MM.1S (cell line): Measurements from ENCODE around the gene XYLT2.

Source experiments
- DNase-seq: peaks from one replicate; pipeline ENCODE4 v3.0.0-alpha.2; 2015
- H2AFZ ChIP-seq: fragments of 300-600 bp; sonication (generic); 2 replicates; pipeline ENCODE4 v1.6.0; 2016; ENCODE audit warnings: antibody characterized with exemption, low read length
- H3F3A ChIP-seq: fragments of 300-600 bp; sonication (generic); 2 replicates; pipeline ENCODE4 v1.6.1; 2016; ENCODE audit warnings: mild to moderate bottlenecking, antibody characterized with exemption, low read length, moderate library complexity, mixed read lengths; ENCODE audit not compliant: insufficient read depth
- H3K27ac ChIP-seq: fragments of 300-600 bp; sonication (generic); 2 replicates; pipeline ENCODE4 v1.5.1; 2016; ENCODE audit warnings: mild to moderate bottlenecking, low read length
- H3K27me3 ChIP-seq: fragments of 300-600 bp; sonication (generic); replicated peaks from 2 replicates; pipeline ENCODE4 v1.6.0; 2016; ENCODE audit warnings: low read length; ENCODE audit not compliant: insufficient read depth
- H3K36me3 ChIP-seq: fragments of 300-600 bp; sonication (generic); replicated peaks from 2 replicates; pipeline ENCODE4 v1.6.1; 2016; ENCODE audit warnings: mild to moderate bottlenecking, low read length, mixed read lengths; ENCODE audit not compliant: insufficient read depth
- H3K4me1 ChIP-seq: fragments of 300-600 bp; sonication (generic); 2 replicates; pipeline ENCODE4 v1.6.1; 2016; ENCODE audit warnings: low read length, mixed read lengths
- H3K4me2 ChIP-seq: fragments of 300-600 bp; sonication (generic); 2 replicates; pipeline ENCODE4 v1.6.0; 2016; ENCODE audit warnings: low read depth, low read length
- H3K4me3 ChIP-seq: fragments of 300-600 bp; sonication (generic); 2 replicates; pipeline ENCODE4 v1.5.1; 2016; ENCODE audit warnings: low read length, mixed read lengths
- H3K79me2 ChIP-seq: fragments of 300-600 bp; sonication (generic); 2 replicates; pipeline ENCODE4 v1.6.1; 2016; ENCODE audit warnings: mixed run types, low read length, mixed read lengths
- H3K9ac ChIP-seq: fragments of 300-600 bp; sonication (generic); 2 replicates; pipeline ENCODE4 v1.6.1; 2016; ENCODE audit warnings: low read length, mixed read lengths
- H3K9me2 ChIP-seq: fragments of 300-600 bp; sonication (generic); replicated peaks from 2 replicates; pipeline ENCODE4 v1.6.1; 2016; ENCODE audit warnings: mild to moderate bottlenecking, low read length, mixed read lengths; ENCODE audit not compliant: insufficient read depth
- H3K9me3 ChIP-seq: fragments of 300-600 bp; sonication (generic); replicated peaks from 2 replicates; pipeline ENCODE4 v1.6.1; 2016; ENCODE audit warnings: mild to moderate bottlenecking, low read length, mixed read lengths; ENCODE audit not compliant: insufficient read depth
- H4K20me1 ChIP-seq: fragments of 300-600 bp; sonication (generic); 2 replicates; pipeline ENCODE4 v1.6.1; 2016; ENCODE audit warnings: mild to moderate bottlenecking, low read length, moderate library complexity, mixed read lengths; ENCODE audit not compliant: insufficient read depth
- CTCF ChIP-seq: fragments of 300-600 bp; sonication (generic); IDR thresholded peaks from 2 replicates; pipeline ENCODE4 v1.5.1; 2016; ENCODE audit warnings: antibody characterized with exemption, low read length, mixed read lengths
- EZH2 ChIP-seq: fragments of 300-600 bp; sonication (generic); optimal IDR thresholded peaks from 2 replicates; pipeline ENCODE3; 2017; ENCODE audit warnings: low read depth, mild to moderate bottlenecking, antibody characterized with exemption, low read length, mixed read lengths
- EZH2phosphoT487 ChIP-seq: fragments of 300-600 bp; sonication (generic); IDR thresholded peaks from 2 replicates; pipeline ENCODE4 v1.6.1; 2018; ENCODE audit warnings: antibody characterized with exemption, low read length

XYLT2 gene

GRCh38 chr17:50380369-50381259 is 34.7 kb downstream of the XYLT2 start:
- H3K4me2 ChIP-seq = no peak overlapping the region
- H3F3A ChIP-seq = no peaks in the 10 kb centered on the region; the same call in 1 of the 2 replicates
- DNase-seq = no peak
- no peak overlapping the region for H3K4me3 ChIP-seq
- H3K9me2 ChIP-seq = no peaks in the 10 kb centered on the region
- H3K27me3 ChIP-seq = no peaks in the 10 kb centered on the region
- peaks cover 13% of the 10 kb centered on the region; the same call in 1 of the 2 replicates for H3K36me3 ChIP-seq
- no peaks in the 10 kb centered on the region for H3K9me3 ChIP-seq
- TF ChIP-seq EZH2phosphoT487 (no peak), EZH2 (no peak), CTCF (no peak)
- no peaks in the 10 kb centered on the region for H3K79me2 ChIP-seq
- no peaks in the 10 kb centered on the region for H4K20me1 ChIP-seq
- H3K27ac ChIP-seq = no peak overlapping the region
- H2AFZ ChIP-seq = no peak overlapping the region
- H3K9ac ChIP-seq = no peak overlapping the region
- no peaks in the 10 kb centered on the region for H3K4me1 ChIP-seq

- Histone ChIP-seq H3K9me3 (no peaks in the 10 kb centered on the region), H3F3A (no peaks in the 10 kb centered on the region; the same call in 1 of the 2 replicates), H3K9ac (no peak overlapping the region), H4K20me1 (no peaks in the 10 kb centered on the region), H3K79me2 (peaks cover under 1% of the 10 kb centered on the region; the same call in 1 of the 2 replicates), H3K27ac (no peak overlapping the region), H3K9me2 (no peaks in the 10 kb centered on the region), H3K4me2 (no peak overlapping the region), H3K4me3 (no peak overlapping the region), H3K4me1 (no peaks in the 10 kb centered on the region), H3K36me3 (peaks cover 15% of the 10 kb centered on the region), H2AFZ (no peak overlapping the region), H3K27me3 (no peaks in the 10 kb centered on the region)
- no peak for DNase-seq
- TF ChIP-seq EZH2 (no peak), EZH2phosphoT487 (no peak), CTCF (no peak)
Observed at GRCh38 chr17:50381260-50381815, 35.4 kb downstream of the XYLT2 start.

GRCh38 chr17:50381920-50382319 is 36.0 kb downstream of the XYLT2 start:
- H3F3A ChIP-seq = no peaks in the 10 kb centered on the region; the same call in 1 of the 2 replicates
- H3K9ac ChIP-seq = no peak overlapping the region

More at GRCh38 chr17:50381920-50382319, 36.0 kb downstream of the XYLT2 start:
- no peak overlapping the region for H3K4me3 ChIP-seq
- H3K9me2 ChIP-seq = no peaks in the 10 kb centered on the region
- no peaks in the 10 kb centered on the region for H4K20me1 ChIP-seq
- H3K79me2 ChIP-seq = peaks cover 5% of the 10 kb centered on the region; the same call in 1 of the 2 replicates
- H3K27me3 ChIP-seq = no peaks in the 10 kb centered on the region
- H3K27ac ChIP-seq = no peak overlapping the region
- TF ChIP-seq EZH2 (no peak), EZH2phosphoT487 (no peak), CTCF (no peak)
- peaks cover 19% of the 10 kb centered on the region for H3K36me3 ChIP-seq
- DNase-seq = no peak
- H3K9me3 ChIP-seq = no peaks in the 10 kb centered on the region
- no peak overlapping the region for H3K4me2 ChIP-seq
- no peaks in the 10 kb centered on the region for H3K4me1 ChIP-seq
- no peak overlapping the region for H2AFZ ChIP-seq
